ENCODE results near the gene PRRT4.

Gene PRRT4

GRCh38 chr7:128311013-128311412, 50.5 kb downstream of the PRRT4 start:
- no peak for DNase-seq (ENCODE audit: extremely low read depth, low read depth)
- TF ChIP-seq CTCF (IDR thresholded peaks at IDR 0.05; ENCODE audit: low read depth, low read length, missing control alignments): no peak

GRCh38 chr7:128310499-128310898, 51.0 kb downstream of the PRRT4 start:
- TF ChIP-seq CTCF (IDR thresholded peaks at IDR 0.05; ENCODE audit: low read depth, low read length, missing control alignments): no peak
- DNase-seq (ENCODE audit: extremely low read depth, low read depth): no peak
- no peak overlapping the region for H3K4me3 ChIP-seq (replicated peaks; ENCODE audit: low read depth, low read length)

More at GRCh38 chr7:128311013-128311412, 50.5 kb downstream of the PRRT4 start:
- no peak overlapping the region for H3K4me3 ChIP-seq (replicated peaks; ENCODE audit: low read depth, low read length)

DNA sequence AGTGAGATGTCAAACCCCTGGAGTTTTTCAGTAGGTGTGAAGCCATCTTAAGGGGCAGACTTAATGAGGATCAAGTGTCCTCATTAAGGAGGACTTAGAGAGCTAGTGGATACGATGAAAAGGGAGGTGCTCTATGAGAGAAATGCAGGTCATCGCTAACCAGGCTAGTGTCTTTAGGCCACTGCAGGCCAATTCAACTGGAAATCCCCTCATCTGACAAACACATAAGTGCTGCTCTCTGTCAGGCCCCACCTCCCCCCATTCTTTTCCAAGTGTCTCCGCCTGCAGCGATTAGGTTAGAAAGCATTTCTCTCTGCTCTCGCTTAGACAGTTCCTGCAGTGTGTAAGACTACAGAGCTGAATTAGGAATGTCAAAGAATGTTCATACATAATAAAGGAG, 51.5 kb downstream of the PRRT4 start:
- no peak overlapping the region for H3K4me3 ChIP-seq (replicated peaks; ENCODE audit: low read depth, low read length)
- no peak for TF ChIP-seq CTCF (IDR thresholded peaks at IDR 0.05; ENCODE audit: low read depth, low read length, missing control alignments)
- no peak for DNase-seq (ENCODE audit: extremely low read depth, low read depth)

- H3K4me3 ChIP-seq (replicated peaks; ENCODE audit: low read depth, low read length): no peak overlapping the region
- TF ChIP-seq CTCF (IDR thresholded peaks at IDR 0.05; ENCODE audit: low read depth, low read length, missing control alignments): no peak
Observed at GRCh38 chr7:128309124-128309523, 52.4 kb downstream of the PRRT4 start.

GRCh38 chr7:128307061-128307460, 54.4 kb downstream of the PRRT4 start:
- no peak for TF ChIP-seq CTCF (IDR thresholded peaks at IDR 0.05; ENCODE audit: low read depth, low read length, missing control alignments)
- no peak for DNase-seq (ENCODE audit: extremely low read depth, low read depth)
- no peak overlapping the region for H3K4me3 ChIP-seq (replicated peaks; ENCODE audit: low read depth, low read length)

More at GRCh38 chr7:128309124-128309523, 52.4 kb downstream of the PRRT4 start:
- no peak for DNase-seq (ENCODE audit: extremely low read depth, low read depth)

DNA sequence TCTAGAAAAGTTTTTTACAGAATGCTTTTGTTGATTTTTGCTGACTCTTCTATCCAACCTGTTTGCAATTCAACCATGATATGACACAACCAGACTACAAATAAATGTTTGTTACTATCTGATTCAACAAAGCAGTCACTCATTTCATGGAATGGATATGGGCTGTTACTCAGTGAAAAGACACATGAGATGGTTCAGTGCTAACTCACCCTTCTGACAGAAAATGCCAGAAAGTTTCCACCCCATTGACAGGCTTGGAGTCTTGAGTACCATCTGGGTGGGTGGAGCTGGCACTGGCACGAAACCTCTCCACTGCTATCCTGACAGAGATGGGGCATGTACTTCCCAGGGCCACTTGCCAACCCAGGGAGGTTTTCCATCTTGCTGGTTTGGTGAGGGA, 57.3 kb downstream of the PRRT4 start:
- no peak for DNase-seq (ENCODE audit: extremely low read depth, low read depth)
- TF ChIP-seq CTCF (IDR thresholded peaks at IDR 0.05; ENCODE audit: low read depth, low read length, missing control alignments): no peak
- H3K4me3 ChIP-seq (replicated peaks; ENCODE audit: low read depth, low read length): no peak overlapping the region

DNA sequence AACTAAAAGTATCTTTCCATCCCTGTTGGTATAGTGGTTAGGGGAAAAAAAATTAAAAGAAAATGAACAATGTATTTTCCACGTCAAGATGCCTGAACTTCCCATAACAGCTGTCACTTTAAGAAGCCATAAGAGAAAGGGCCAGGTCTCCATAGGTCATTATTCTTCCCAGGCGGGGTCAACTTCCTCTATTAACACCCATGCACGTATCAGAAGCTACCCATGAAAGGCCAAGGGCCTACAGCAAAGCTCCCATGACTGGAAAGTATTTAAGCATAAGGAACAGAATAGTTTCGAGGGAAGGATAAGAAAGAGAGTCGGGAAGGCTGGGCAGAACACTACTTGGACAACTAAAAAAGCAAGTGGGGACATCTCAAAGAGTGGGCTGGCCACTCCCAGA, 57.8 kb downstream of the PRRT4 start:
- TF ChIP-seq CTCF (IDR thresholded peaks at IDR 0.05; ENCODE audit: low read depth, low read length, missing control alignments): no peak
- H3K4me3 ChIP-seq (replicated peaks; ENCODE audit: low read depth, low read length): no peak overlapping the region
- no peak for DNase-seq (ENCODE audit: extremely low read depth, low read depth)

Data from HFF-Myc (cell line).